Stimulated activated naive B cell treated with anti-CD40 and anti-IgM and Interleukin-4, amounts not matched to agents 10 μg/mL and 1 μg/mL and 100 μg/mL, for 72 hours (primary cell): Measurements from ENCODE around the gene AKT2.
A peak's percentile ranks its signal among the peaks of the same experiment; 100 is the strongest.
"Not testable (repeated sequence)": the region's sequence is repeated elsewhere in the genome, so short reads cannot be mapped to it uniquely, and the experiment has no call there.

ENCODE experiments used
- ATAC-seq, 2 donors: fragments of 150-1000 bp; cut with Tn5 transposase; replicated peaks; 2 replicates each; pipeline ENCODE4 v1.10.0; 2021; ENCODE audit warnings: moderate library complexity in 1 of 2
- DNase-seq: peaks from one replicate; pipeline ENCODE4 v3.0.0; 2021
- H3K27ac Mint-ChIP-seq: one replicate; pipeline ENCODE4 v1.8.0; 2022; ENCODE audit warnings: mild to moderate bottlenecking, mixed read lengths
- H3K27me3 Mint-ChIP-seq, 2 donors: one replicate each; pipeline ENCODE4 v1.8.0; 2022; ENCODE audit warnings: mixed read lengths in 2 of 2
- H3K36me3 Mint-ChIP-seq, 2 donors: one replicate each; pipeline ENCODE4 v1.8.0; 2022; ENCODE audit warnings: mixed read lengths in 2 of 2, mild to moderate bottlenecking in 1 of 2
- H3K4me1 Mint-ChIP-seq, 2 donors: one replicate each; pipeline ENCODE4 v1.8.0; 2022; ENCODE audit warnings: mixed read lengths in 2 of 2, mild to moderate bottlenecking in 1 of 2
- H3K4me3 Mint-ChIP-seq, 2 donors: one replicate each; pipeline ENCODE4 v1.8.0; 2022; ENCODE audit warnings: mild to moderate bottlenecking in 2 of 2, mixed read lengths in 2 of 2, moderate library complexity in 1 of 2
- H3K9me3 Mint-ChIP-seq, 2 donors: one replicate each; pipeline ENCODE4 v1.8.0; 2022; ENCODE audit warnings: mixed read lengths in 2 of 2, mild to moderate bottlenecking in 1 of 2

AKT2 gene

DNA sequence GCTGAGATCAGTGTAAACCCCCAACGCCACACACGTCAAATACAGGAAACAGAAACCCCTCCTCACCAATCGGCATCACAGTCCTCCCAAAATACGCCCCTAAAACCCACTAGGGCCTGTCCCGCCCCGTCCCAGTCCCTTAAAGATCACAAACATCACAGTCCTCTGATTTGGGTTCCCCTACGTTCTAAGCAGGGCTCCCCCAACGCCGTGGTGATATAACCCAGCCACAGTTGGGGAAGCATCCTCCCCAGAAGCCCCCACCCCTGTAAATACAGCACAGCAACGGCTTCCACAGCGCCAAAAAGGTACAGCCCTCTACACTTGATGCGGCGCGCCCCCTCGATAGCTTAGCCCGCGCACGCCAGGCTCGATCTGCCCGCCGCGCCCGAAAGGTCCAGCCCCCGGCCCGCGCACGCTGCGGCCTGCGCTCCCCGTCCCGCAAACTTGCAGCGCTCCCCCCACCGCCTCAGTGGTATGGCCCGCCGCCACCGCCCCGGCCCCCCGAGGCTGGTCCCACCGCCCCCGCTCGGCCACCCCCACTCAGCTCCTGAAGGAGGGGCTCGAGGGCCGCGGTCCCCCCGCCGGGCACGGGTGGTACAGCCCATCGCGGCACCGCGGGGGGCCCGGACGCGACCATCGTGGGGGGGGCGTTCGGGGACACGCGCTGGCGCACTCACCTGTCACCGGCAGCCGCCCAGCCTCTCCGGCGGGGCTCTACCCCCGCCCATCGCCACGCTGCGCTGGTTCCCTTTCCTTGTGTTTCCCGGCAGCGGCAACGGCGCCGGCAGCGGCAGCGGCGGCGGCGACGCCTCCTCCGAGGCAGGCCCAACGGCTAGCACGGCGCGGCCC lies at the start of gene AKT2:
Gene AKT2, minus strand, starts transcription at position 845 of the 852 bp plus-strand sequence. CDS start 20,078 bp downstream, outside the sequence.
- Mint-ChIP-seq H3K4me1 (peaks cover 50 to 64% of the 10 kb centered on the region in 2 donors), H3K27me3 (no peaks in the 10 kb centered on the region), H3K4me3 (peak within 1 kb of the TSS; percentile 87 to 88), H3K36me3 (peaks cover 0 to 17% of the 10 kb centered on the region in 2 donors), H3K27ac (peak within 1 kb of the TSS; percentile 96), H3K9me3 (no peaks in the 10 kb centered on the region)
- DNase-seq (peak; percentile 76), ATAC-seq (peak; percentile 55 to 62)

DNA sequence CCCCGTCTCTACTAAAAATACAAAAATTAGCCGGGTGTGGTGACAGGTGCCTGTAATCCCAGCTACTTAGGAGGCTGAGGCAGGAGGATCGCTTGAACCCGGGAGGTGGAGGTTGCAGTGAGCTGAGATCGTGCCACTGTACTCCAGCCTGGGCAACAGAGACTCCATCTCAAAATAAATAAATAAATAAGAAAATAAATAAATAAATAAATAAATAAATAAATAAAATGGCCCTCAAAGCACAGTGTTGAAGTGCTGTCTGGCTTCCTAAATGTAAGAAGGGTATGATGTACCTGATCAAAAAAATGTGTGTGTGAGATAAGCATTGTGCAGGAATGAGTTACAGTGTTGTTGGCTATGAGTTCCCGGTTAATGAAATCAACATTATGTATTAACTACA lies 47.9 kb upstream of the AKT2 start:
- not testable (repeated sequence) for ATAC-seq, DNase-seq, H3K4me3 Mint-ChIP-seq, H3K4me1 Mint-ChIP-seq, H3K27ac Mint-ChIP-seq, H3K27me3 Mint-ChIP-seq, H3K9me3 Mint-ChIP-seq
- H3K36me3 Mint-ChIP-seq, result peaks cover 41 to 60% of the 10 kb centered on the region in 2 donors

DNA sequence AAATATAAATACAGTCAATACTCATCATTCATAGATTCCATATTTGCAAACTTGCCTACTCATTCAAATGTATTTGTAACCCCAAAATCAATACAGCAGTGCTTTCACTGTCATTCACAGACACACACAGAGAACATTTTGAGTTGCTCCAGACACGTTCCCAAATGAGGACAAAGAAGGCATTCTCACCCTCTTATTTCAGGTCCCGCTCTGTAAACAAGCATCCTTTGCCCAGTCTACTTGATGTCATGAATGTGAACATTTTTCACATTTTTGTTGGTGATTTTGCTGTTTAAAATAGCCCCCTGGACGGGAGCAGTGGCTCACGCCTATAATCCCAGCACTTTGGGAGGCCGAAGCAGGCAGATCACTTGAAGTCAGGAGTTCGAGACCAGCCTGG lies 47.5 kb upstream of the AKT2 start:
- no peaks in the 10 kb centered on the region for H3K27me3 Mint-ChIP-seq
- no peaks in the 10 kb centered on the region for H3K9me3 Mint-ChIP-seq
- no peak overlapping the region for H3K27ac Mint-ChIP-seq
- H3K36me3 Mint-ChIP-seq, result peaks cover 43 to 64% of the 10 kb centered on the region in 2 donors
- H3K4me3 Mint-ChIP-seq, result no peak overlapping the region
- no peak for ATAC-seq
- H3K4me1 Mint-ChIP-seq, result peaks cover 0 to 5% of the 10 kb centered on the region in 2 donors
- no peak for DNase-seq

DNA sequence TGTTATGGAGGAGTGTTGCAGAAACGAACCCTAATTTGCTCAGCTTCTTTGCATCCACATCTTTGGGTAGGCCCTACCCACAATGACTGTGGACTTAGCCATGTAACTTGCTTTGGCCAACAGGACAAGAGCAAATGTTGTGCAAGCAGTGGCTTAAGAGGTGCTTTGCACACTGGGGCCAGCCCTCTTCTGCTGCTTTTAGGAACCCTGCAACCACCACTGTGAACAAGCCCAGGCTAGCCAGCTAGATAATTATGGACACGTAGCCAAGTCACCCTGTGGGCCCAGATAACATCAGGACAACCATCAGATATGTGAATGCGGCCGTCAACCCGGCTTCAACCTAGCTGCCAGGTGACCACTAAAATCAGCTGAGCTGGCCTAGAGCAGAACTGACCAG lies 45.9 kb upstream of the AKT2 start:
- Mint-ChIP-seq H3K4me3 (no peak overlapping the region), H3K9me3 (no peaks in the 10 kb centered on the region), H3K27me3 (no peaks in the 10 kb centered on the region), H3K36me3 (peaks cover 47 to 73% of the 10 kb centered on the region in 2 donors), H3K27ac (no peak overlapping the region), H3K4me1 (peaks cover 0 to 5% of the 10 kb centered on the region in 2 donors)
- ATAC-seq (no peak), DNase-seq (no peak)

DNA sequence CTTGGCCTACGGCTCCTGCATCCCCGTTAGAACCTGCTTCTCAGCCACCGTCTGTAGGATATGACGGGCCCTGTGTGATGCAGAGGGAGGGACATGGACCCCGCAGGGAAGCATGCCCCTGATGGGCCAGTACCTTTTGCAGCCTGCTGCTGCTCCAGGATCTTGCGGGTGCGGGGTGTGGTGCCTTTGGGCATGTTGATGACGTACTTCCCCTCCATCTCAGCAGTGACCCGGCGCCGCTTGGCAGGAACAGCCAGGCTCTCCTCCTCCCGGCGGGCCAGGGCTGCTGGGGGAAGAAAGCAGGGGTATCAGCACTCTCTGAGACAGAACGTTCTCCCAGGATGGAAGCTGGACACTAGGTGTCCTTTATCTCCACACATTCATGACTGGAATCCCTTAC lies 41.1 kb upstream of the AKT2 start:
- no peaks in the 10 kb centered on the region for H3K27me3 Mint-ChIP-seq
- H3K27ac Mint-ChIP-seq, result no peak overlapping the region
- H3K9me3 Mint-ChIP-seq, result no peaks in the 10 kb centered on the region
- H3K4me1 Mint-ChIP-seq, result no peaks in the 10 kb centered on the region
- peaks cover 47 to 83% of the 10 kb centered on the region in 2 donors for H3K36me3 Mint-ChIP-seq
- DNase-seq (no peak), ATAC-seq (no peak)
- H3K4me3 Mint-ChIP-seq, result no peak overlapping the region

DNA sequence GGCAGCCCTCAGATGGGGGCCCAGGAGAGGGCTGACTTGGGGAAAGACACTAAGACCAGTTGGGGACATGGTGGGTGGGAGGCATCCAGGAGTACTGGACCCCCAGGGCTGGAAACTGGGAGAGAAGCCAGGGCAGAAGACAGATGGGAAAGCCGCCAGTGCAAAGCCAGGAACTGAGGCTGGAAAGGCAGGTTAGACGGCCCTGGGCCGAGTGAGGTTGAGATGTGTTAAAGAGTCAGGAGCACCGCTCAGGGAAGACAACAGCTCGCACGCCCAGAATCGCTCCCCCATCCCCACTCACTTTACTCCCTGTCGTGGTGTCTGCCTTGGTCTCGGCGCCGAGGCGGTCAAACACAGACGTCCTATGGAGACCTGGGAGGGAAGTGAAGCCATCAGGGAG lies 38.6 kb upstream of the AKT2 start:
- DNase-seq (no peak), ATAC-seq (no peak)
- peaks cover 54 to 78% of the 10 kb centered on the region in 2 donors for H3K36me3 Mint-ChIP-seq
- H3K27ac Mint-ChIP-seq, result peak overlapping the region; percentile 6
- H3K27me3 Mint-ChIP-seq, result no peaks in the 10 kb centered on the region
- no peak overlapping the region for H3K4me3 Mint-ChIP-seq
- H3K4me1 Mint-ChIP-seq, result no peaks in the 10 kb centered on the region
- no peaks in the 10 kb centered on the region for H3K9me3 Mint-ChIP-seq

DNA sequence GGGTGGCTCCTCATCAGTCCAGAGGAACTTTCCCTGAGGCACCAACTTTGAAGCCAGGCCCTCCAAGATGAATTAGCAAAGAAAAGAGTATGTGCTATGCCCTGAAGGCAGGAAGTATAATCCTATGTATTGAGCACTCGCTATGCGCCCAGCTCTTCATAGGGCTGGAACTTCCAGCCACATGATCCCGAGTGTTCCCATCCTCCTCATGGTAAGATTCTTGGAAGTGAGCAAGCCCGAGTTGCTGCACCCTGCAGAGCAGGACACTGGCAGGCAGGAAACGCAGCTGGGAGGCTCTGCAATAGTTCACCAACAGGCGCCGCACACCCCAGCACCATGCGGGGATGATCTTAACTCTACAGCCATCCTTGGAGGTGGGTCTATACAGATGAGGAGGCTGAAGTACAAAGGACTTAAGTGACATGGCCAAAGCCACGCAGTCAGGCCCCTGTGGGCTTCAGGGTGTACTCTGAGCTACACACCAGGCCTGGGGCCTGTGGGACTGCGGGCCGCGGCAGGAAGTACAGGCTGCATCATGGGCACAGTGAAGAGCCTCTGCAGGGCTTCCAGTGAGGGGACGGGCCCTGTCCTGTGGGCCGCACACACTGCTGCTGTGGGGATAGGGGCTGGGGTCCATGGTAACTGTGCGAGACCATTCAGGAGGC lies 37.9 kb upstream of the AKT2 start:
- H3K36me3 Mint-ChIP-seq, result peaks cover 52 to 74% of the 10 kb centered on the region in 2 donors
- DNase-seq (no peak), ATAC-seq (no peak)
- H3K4me1 Mint-ChIP-seq, result no peaks in the 10 kb centered on the region
- H3K27me3 Mint-ChIP-seq, result no peaks in the 10 kb centered on the region
- no peaks in the 10 kb centered on the region for H3K9me3 Mint-ChIP-seq
- H3K4me3 Mint-ChIP-seq, result no peak overlapping the region
- H3K27ac Mint-ChIP-seq, result peak overlapping the region; percentile 6

DNA sequence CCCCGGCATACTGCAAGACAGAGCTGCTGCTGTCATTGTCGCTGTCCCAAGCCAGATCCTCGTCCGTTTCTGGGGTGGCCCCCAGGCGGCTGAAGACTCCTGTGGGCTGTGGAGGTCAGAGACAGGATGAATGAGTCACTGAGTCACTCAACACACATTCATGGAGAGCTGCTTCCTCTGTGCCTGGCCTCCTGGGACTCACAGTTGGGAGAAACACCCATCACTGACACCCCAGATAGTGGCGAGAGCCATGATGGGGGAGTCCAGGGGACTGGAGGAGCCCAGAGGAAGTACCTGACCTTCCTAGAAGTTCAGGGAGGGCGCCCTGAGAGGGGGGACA lies 37.1 kb upstream of the AKT2 start:
- Mint-ChIP-seq H3K9me3 (no peaks in the 10 kb centered on the region), H3K27ac (no peak overlapping the region), H3K36me3 (peaks cover 47 to 72% of the 10 kb centered on the region in 2 donors), H3K4me3 (no peak overlapping the region), H3K4me1 (no peaks in the 10 kb centered on the region), H3K27me3 (no peaks in the 10 kb centered on the region)
- DNase-seq (no peak), ATAC-seq (no peak)

DNA sequence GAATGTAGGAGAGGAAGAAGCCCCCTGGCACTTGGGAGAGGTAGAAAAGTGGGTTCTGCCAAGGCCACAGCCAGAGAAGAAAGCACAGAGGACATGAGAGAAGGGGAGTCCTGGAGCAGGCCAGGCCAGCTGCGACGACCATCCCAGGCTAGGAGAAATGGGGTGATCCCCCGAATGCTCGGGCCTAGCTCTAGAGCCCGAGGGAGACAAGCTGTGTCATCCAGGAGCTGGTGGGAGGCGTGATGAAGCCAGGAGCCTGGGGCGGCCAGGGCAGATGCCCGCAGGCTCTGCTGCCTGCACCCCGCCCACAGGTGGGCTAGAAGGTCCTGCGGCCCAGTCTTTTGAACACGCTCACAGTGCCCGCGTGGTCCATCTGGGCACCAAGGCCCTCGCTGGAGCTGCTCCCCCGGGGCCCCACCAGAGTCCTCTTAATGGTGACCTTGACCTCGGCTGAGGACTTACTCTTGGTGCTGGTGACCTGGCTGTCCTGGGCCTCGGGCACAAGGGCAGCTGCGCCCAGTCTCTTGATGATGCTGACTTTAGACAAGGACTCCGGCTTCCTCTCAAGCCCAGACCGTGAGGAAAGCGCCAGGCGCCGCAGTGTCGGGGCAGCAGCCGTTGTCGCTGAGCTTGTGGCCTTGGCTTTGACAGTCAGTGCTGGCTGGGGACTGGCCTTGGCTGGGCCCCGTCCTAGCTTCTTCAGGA lies 36.6 kb upstream of the AKT2 start:
- no peak for ATAC-seq
- H3K4me3 Mint-ChIP-seq, result no peak overlapping the region
- H3K27ac Mint-ChIP-seq, result no peak overlapping the region
- H3K27me3 Mint-ChIP-seq, result no peaks in the 10 kb centered on the region
- DNase-seq, result no peak
- no peaks in the 10 kb centered on the region for H3K4me1 Mint-ChIP-seq
- no peaks in the 10 kb centered on the region for H3K9me3 Mint-ChIP-seq
- peaks cover 48 to 73% of the 10 kb centered on the region in 2 donors for H3K36me3 Mint-ChIP-seq

DNA sequence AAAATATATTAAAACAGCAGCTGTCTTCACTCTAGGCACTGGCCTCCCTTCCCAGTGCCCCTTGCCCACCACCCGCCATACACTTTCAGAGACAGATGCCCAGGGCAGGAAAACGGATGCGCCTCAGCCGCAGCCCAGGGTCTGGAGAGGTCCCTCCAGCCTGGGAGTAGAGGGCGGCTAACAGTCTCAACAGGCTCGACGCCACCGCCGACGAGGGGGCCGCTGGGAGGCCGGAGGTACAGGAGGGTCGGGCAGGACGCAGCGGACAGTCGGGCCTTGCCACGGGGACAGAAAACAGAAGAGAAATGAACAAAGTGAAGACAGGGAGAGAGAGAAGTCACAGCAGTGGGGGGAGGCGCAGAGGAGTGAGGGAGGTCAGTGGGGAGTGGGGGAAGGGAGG lies 35.9 kb upstream of the AKT2 start:
- no peak for DNase-seq
- no peaks in the 10 kb centered on the region for H3K27me3 Mint-ChIP-seq
- peaks cover 43 to 71% of the 10 kb centered on the region in 2 donors for H3K36me3 Mint-ChIP-seq
- no peaks in the 10 kb centered on the region for H3K4me1 Mint-ChIP-seq
- ATAC-seq, result no peak
- H3K27ac Mint-ChIP-seq, result no peak overlapping the region
- H3K4me3 Mint-ChIP-seq, result no peak overlapping the region
- H3K9me3 Mint-ChIP-seq, result no peaks in the 10 kb centered on the region

DNA sequence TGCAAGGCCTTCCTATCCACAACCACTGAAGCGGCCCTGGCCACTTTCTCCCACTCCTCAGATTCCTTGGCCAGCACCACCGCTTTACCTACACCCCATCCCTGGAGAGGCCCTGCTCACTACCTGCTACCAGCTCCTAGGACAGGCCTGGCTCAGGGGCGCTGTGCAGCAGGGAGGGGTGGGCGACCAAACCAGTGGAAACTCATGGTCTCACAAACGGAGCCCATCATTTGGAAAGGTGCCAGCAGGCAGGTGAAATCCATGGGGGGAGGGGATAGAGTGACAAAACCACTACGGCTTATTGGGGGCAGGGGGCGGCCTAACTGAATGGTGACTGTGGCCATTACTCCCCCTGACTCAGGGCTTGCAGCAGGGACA lies 35.4 kb upstream of the AKT2 start:
- H3K36me3 Mint-ChIP-seq, result peaks cover 43 to 66% of the 10 kb centered on the region in 2 donors
- ATAC-seq (no peak), DNase-seq (no peak)
- no peak overlapping the region for H3K4me3 Mint-ChIP-seq
- no peak overlapping the region for H3K27ac Mint-ChIP-seq
- no peaks in the 10 kb centered on the region for H3K4me1 Mint-ChIP-seq
- H3K9me3 Mint-ChIP-seq, result no peaks in the 10 kb centered on the region
- no peaks in the 10 kb centered on the region for H3K27me3 Mint-ChIP-seq

DNA sequence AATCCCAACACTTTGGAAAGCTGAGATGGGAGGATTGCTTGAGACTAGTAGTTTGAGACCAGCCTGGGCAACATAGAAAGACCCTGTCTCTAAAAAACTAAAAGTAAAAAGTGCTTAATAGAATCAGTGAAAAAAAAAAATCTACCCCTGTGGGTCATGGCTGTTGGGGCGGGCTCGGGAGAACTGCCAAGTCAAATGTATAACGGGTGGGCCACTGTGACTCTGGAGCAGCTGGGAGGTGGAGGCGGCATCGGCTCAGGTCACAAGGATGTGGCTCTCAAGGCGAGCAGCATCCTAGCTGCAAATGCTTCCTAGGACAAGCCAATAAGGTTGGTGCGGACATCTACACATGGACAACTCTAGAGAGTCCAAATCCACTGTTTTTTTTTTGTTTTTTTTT lies 32.2 kb upstream of the AKT2 start:
- ATAC-seq, result no peak
- H3K27me3 Mint-ChIP-seq, result no peaks in the 10 kb centered on the region
- H3K4me3 Mint-ChIP-seq, result no peak overlapping the region
- no peak for DNase-seq
- no peak overlapping the region for H3K27ac Mint-ChIP-seq
- peaks cover 28 to 40% of the 10 kb centered on the region in 2 donors for H3K36me3 Mint-ChIP-seq
- no peaks in the 10 kb centered on the region for H3K9me3 Mint-ChIP-seq
- H3K4me1 Mint-ChIP-seq, result no peaks in the 10 kb centered on the region

DNA sequence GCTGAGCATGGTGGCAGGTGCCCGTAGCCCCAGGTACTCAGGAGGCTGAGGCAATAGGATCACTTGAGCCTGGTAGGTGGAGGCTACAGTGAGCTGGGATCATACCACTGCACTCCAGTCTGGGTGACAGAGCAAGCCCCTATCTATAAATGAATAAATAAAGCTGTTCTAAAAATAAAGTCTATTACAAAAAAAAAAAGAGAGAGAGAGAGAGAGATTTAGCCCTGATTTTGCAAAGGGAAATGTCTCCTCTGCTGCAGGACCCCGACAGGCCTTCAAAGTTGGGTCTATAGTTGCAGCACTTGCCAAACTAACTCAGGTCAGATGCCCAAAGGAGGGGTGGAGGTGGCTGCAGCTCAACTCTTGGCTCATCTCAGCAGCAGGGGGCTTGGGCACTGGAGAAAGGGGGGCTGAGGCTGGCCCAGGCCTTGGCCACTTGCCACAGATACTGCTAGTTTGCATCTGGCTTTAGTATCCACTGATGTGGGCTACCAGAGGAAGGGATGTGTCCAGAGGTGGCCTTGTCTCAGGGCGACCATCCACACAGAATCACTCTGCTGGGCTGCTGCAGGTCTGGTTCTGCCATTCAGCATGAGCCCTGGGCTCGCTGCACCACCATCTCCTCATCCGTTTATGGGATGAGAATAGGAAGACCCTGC lies 30.8 kb upstream of the AKT2 start:
- Mint-ChIP-seq H3K27ac (no peak overlapping the region), H3K9me3 (no peaks in the 10 kb centered on the region)
- ATAC-seq, result no peak

DNA sequence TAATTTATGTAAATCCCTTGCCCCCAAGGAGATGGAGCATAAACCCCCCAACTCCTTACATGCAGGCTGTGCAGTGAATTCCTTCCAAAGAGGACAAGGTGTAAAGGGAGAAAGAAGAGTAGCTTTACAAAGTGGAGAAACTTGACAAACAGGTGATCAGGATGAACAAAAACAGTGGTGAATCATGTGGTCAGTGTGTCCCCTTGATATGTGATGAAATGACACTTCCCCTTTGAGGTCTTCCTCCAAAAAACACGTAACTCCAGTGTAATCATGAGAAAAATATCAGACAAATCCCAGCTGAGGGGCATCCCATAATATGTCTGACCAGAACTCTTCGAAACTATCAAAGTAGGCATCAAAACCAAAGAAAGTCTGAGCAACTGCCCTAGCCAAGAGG lies 29.5 kb upstream of the AKT2 start:
- DNase-seq (no peak), ATAC-seq (no peak)
- Mint-ChIP-seq H3K27me3 (no peaks in the 10 kb centered on the region), H3K27ac (no peak overlapping the region), H3K4me3 (no peak overlapping the region), H3K36me3 (peaks cover 9 to 17% of the 10 kb centered on the region in 2 donors), H3K9me3 (no peaks in the 10 kb centered on the region), H3K4me1 (no peaks in the 10 kb centered on the region)

More for the DNA sequence above, 30.8 kb upstream of the AKT2 start:
- no peaks in the 10 kb centered on the region for H3K4me1 Mint-ChIP-seq
- peaks cover 22 to 30% of the 10 kb centered on the region in 2 donors for H3K36me3 Mint-ChIP-seq
- H3K27me3 Mint-ChIP-seq, result no peaks in the 10 kb centered on the region
- DNase-seq, result no peak
- no peak overlapping the region for H3K4me3 Mint-ChIP-seq
